GM12878 (cell line): ENCODE results near the gene LAMA4. TPM values are rescaled to one million over a fixed set of nuclear protein-coding genes. Genes with fewer than 3 reads are reported as not detected.

Source experiments
- ATAC-seq: fragments of 200-7000 bp; cut with Tn5 transposase; 3 replicates; pipeline ENCODE4 v1.9.1; 2020; ENCODE audit warnings: mild to moderate bottlenecking, moderate library complexity
- BruUV-seq: library from RNA; stranded (reverse); fragments of 400-500 nt; replicated peaks from 2 replicates; lab custom pipeline; 2021; lab: Mats Ljungman, UMichigan
- CTCF ChIA-PET: fragments of 300-600 bp; sonication (Branson Sonifier 250); formaldehyde crosslinking; extraction: SDS; loops from one replicate; lab custom pipeline; 2021; ENCODE audit warnings: inconsistent platforms; lab: Yijun Ruan, JAX
- POLR2A ChIA-PET: fragments of 350-600 bp; formaldehyde crosslinking; extraction: SDS; loops from one replicate; lab custom pipeline; 2021; ENCODE audit warnings: inconsistent platforms; lab: Charles Lee
- RAD21 ChIA-PET: fragments of 300-600 bp; sonication (Branson Sonifier 250); formaldehyde crosslinking; loops from one replicate; lab custom pipeline; 2023; ENCODE audit warnings: antibody characterized with exemption; ENCODE audit not compliant: unreplicated experiment; lab: Charles Lee
- SMC1A ChIA-PET: fragments of 300-600 bp; sonication (Branson Sonifier 250); formaldehyde crosslinking; loops from one replicate; lab custom pipeline; 2023; ENCODE audit not compliant: unreplicated experiment, uncharacterized antibody; lab: Charles Lee
- DNase-seq: peaks from one replicate; pipeline ENCODE4 v3.0.0-alpha.2; 2011; ENCODE audit warnings: low read depth, low spot score
- FAIRE-seq: peaks from 3 replicates; lab custom pipeline; 2011; peaks lifted over from hg19 to GRCh38; lab: Jason Lieb, UNC
- H2AFZ ChIP-seq: 2 replicates; pipeline ENCODE4 v1.6.0; 2011; ENCODE audit warnings: low read depth, low read length, control low read depth; ENCODE audit not compliant: control insufficient read depth
- H3K27ac ChIP-seq: 2 replicates; pipeline ENCODE4 v1.5.1; 2011; ENCODE audit warnings: control low read depth; ENCODE audit not compliant: control insufficient read depth, insufficient read depth
- H3K27me3 ChIP-seq, 2 experiments: replicated peaks in 1 of 2; 2 replicates each; pipeline versions ENCODE4 v1.6.0 to v1.6.1; 2011; ENCODE audit warnings: low read length in 1 of 2; ENCODE audit not compliant: control insufficient read depth in 2 of 2, insufficient read depth in 2 of 2
- H3K36me3 ChIP-seq, 2 experiments: 2 replicates each; pipeline ENCODE4 v1.5.1; 2011; ENCODE audit warnings: low read length in 1 of 2; ENCODE audit not compliant: control insufficient read depth in 2 of 2, insufficient read depth in 2 of 2
- H3K4me1 ChIP-seq: 2 replicates; pipeline ENCODE4 v1.6.1; 2011; ENCODE audit warnings: mild to moderate bottlenecking, low read length, moderate library complexity, mixed read lengths; ENCODE audit not compliant: control insufficient read depth, insufficient read depth
- H3K4me2 ChIP-seq: 2 replicates; pipeline ENCODE4 v1.6.0; 2011; ENCODE audit warnings: control low read depth; ENCODE audit not compliant: control insufficient read depth, insufficient read depth
- H3K4me3 ChIP-seq: fragments of 200-600 bp; sonication (generic); 2 replicates; pipeline ENCODE4 v1.5.1; 2016
- H3K79me2 ChIP-seq: 2 replicates; pipeline ENCODE4 v1.6.0; 2011; ENCODE audit warnings: low read length; ENCODE audit not compliant: control insufficient read depth, insufficient read depth
- H3K9ac ChIP-seq: 2 replicates; pipeline ENCODE4 v1.8.0; 2011; ENCODE audit warnings: low read length, control low read depth, mixed read lengths; ENCODE audit not compliant: control insufficient read depth, insufficient read depth
- H3K9me3 ChIP-seq: replicated peaks from 3 replicates; pipeline ENCODE4 v1.5.1; 2011; ENCODE audit warnings: mild to moderate bottlenecking, low read length; ENCODE audit not compliant: control insufficient read depth, insufficient read depth
- H4K20me1 ChIP-seq: 2 replicates; pipeline ENCODE4 v1.6.0; 2011; ENCODE audit not compliant: control insufficient read depth, insufficient read depth
- MTA2 ChIP-seq: fragments of 450-650 bp; IDR thresholded peaks from 2 replicates; pipeline ENCODE4 v1.6.1; 2016; ENCODE audit warnings: low read depth, mild to moderate bottlenecking, moderate library complexity
- NR2F1 ChIP-seq: fragments of 450-650 bp; conservative IDR thresholded peaks from 2 replicates; pipeline ENCODE4 v1.6.1; 2017; ENCODE audit warnings: mild to moderate bottlenecking
- PAX8 ChIP-seq: fragments of 450-650 bp; IDR thresholded peaks from 2 replicates; pipeline ENCODE4 v1.6.1; 2017; ENCODE audit warnings: mild to moderate bottlenecking, moderate library complexity
- RBBP5 ChIP-seq: fragments of 200-600 bp; sonication (generic); conservative IDR thresholded peaks from 2 replicates; pipeline ENCODE4 v1.6.1; 2016
- TCF7 ChIP-seq: IDR thresholded peaks from 2 replicates; pipeline ENCODE4 v1.6.1; 2014; ENCODE audit warnings: antibody characterized with exemption, borderline replicate concordance
- ZNF217 ChIP-seq: fragments of 450-650 bp; IDR thresholded peaks from 2 replicates; pipeline ENCODE4 v1.6.1; 2017; ENCODE audit warnings: antibody characterized with exemption, mild to moderate bottlenecking
- ZNF24 ChIP-seq: fragments of 450-650 bp; IDR thresholded peaks from 2 replicates; pipeline ENCODE4 v1.6.1; 2017; ENCODE audit warnings: antibody characterized with exemption, mild to moderate bottlenecking
- ZNF274 ChIP-seq: IDR thresholded peaks from one replicate; pipeline ENCODE4 v1.8.0; 2011; ENCODE audit not compliant: insufficient read length, insufficient read depth
- WGBS: methylation state at CpG from one replicate; pipeline ENCODE4 v1.1.6; 2016; ENCODE audit warnings: low lambda C conversion rate; ENCODE audit not compliant: insufficient replicate concordance, insufficient coverage; ENCODE audit errors: missing lambda C conversion rate; 5-methylcytosine and 5-hydroxymethylcytosine counted together
- in situ Hi-C: fragments of 300-500 bp; cut with MboI; formaldehyde crosslinking; loops from 9 replicates; pipeline ENCODE4 v1.14.3; 2018; ENCODE audit warnings: mixed read lengths
- intact Hi-C: fragments of 100-400 bp; cut with micrococcal nuclease; formaldehyde crosslinking; loops from one replicate; pipeline ENCODE4 v1.14.2; 2022; ENCODE audit not compliant: unreplicated experiment
- polyA plus RNA-seq, 11 experiments: library from polyadenylated mRNA; depleted of rRNA in 4 of 11; unstranded in 6 of 11; stranded (reverse) in 5 of 11; fragments of >200 nt; fragmentation: Nextera tagmentation in 4 of 11; fragmentation: Illumina TruSeq in 1 of 11; extraction: Ambion mirVana in 4 of 11; extraction: Trizol in 1 of 11; gene quantifications; 1 replicate in 1 of 11; 2 replicates in 10 of 11; pipeline versions ENCODE4 v1.2.1 to v1.2.3, GENCODE V29; 2011 to 2016; ENCODE audit warnings: inconsistent platforms in 2 of 11, missing spikeins in 2 of 11, low read depth in 1 of 11
- total RNA-seq, 4 experiments: library from RNA; depleted of rRNA in 3 of 4; stranded (reverse); fragments of >200 nt in 3 of 4; fragmentation: Illumina TruSeq in 1 of 4; extraction: Trizol in 1 of 4; gene quantifications; 2 replicates each; pipeline versions ENCODE4 v1.2.1 to v1.2.3, GENCODE V29; 2013 to 2021
- TF ChIP-seq, protein P1 (sequence below): fragments of 450-650 bp; IDR thresholded peaks from 2 replicates; pipeline ENCODE4 v1.6.1; 2017; ENCODE audit warnings: antibody characterized with exemption, mild to moderate bottlenecking, moderate library complexity
- TF ChIP-seq, protein P2 (sequence below): IDR thresholded peaks from 2 replicates; pipeline ENCODE4 v1.6.1; 2012; ENCODE audit warnings: low read depth, low read length, improper control_type of control experiment
- TF ChIP-seq, protein P3 (sequence below): IDR thresholded peaks from 2 replicates; pipeline ENCODE4 v1.6.1; 2012; ENCODE audit warnings: mild to moderate bottlenecking, low read depth, low read length

The LAMA4 gene
- total and polyA plus RNA-seq, 10 of the 15 experiments (the other 5 are each of a cell fraction or from before 2014, with no cell fraction given): 0.11 to 0.21 (median 0.14) TPM; not detected in 7

DNA sequence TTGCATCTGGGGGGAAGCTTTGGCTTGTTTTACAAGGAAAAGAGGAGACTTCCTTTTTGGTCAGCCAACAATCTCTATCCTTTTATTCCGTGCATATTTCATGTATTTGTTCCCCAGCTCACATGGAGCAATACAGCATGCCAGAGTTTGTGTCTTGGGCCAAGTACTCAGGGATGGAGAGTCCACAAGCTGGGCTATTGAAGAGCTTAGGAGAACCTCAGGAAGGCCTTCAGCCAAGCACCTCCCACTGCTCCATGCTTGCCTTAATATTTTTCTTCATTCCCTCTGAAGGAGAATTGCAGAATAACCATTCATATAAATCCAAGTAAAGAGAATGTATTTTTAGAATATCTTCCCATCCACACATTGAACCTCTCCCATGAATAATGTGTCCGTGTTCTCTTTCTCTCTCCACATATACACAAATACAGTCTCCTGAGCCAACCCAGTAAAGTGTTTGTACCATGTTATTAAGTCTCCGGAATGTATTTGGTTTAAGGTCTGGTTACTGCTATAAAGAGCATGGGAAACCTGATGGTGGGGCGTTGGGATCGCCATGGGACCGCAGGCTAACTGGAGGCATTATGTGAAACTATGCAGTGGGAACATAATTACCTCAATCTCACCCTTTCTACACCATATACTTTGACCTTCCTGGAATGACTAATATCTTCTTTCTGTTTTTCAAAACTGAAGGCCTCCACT is 3.0 kb downstream of the LAMA4 start:
- Histone ChIP-seq H3K9me3 (no peaks in the 10 kb centered on the region), H3K27me3 (peaks cover 9 to 13% of the 10 kb centered on the region in 2 experiments; a peak in 3 of 4 replicates), H3K79me2 (no peaks in the 10 kb centered on the region), H3K4me3 (no peak overlapping the region), H3K27ac (no peak overlapping the region), H3K9ac (no peak overlapping the region), H3K4me2 (no peak overlapping the region), H2AFZ (no peak overlapping the region), H3K4me1 (no peaks in the 10 kb centered on the region), H4K20me1 (no peaks in the 10 kb centered on the region), H3K36me3 (no peaks in the 10 kb centered on the region)
- intact Hi-C loops: no loop called here
- TF ChIP-seq ZNF274 (no peak), MTA2 (no peak), NR2F1 (no peak), PAX8 (no peak), RBBP5 (no peak), TCF7 (no peak), ZNF217 (no peak), ZNF24 (no peak)
- TF ChIP-seq, protein P1, sequence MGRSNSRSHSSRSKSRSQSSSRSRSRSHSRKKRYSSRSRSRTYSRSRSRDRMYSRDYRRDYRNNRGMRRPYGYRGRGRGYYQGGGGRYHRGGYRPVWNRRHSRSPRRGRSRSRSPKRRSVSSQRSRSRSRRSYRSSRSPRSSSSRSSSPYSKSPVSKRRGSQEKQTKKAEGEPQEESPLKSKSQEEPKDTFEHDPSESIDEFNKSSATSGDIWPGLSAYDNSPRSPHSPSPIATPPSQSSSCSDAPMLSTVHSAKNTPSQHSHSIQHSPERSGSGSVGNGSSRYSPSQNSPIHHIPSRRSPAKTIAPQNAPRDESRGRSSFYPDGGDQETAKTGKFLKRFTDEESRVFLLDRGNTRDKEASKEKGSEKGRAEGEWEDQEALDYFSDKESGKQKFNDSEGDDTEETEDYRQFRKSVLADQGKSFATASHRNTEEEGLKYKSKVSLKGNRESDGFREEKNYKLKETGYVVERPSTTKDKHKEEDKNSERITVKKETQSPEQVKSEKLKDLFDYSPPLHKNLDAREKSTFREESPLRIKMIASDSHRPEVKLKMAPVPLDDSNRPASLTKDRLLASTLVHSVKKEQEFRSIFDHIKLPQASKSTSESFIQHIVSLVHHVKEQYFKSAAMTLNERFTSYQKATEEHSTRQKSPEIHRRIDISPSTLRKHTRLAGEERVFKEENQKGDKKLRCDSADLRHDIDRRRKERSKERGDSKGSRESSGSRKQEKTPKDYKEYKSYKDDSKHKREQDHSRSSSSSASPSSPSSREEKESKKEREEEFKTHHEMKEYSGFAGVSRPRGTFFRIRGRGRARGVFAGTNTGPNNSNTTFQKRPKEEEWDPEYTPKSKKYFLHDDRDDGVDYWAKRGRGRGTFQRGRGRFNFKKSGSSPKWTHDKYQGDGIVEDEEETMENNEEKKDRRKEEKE: no peak
- TF ChIP-seq, protein P2, sequence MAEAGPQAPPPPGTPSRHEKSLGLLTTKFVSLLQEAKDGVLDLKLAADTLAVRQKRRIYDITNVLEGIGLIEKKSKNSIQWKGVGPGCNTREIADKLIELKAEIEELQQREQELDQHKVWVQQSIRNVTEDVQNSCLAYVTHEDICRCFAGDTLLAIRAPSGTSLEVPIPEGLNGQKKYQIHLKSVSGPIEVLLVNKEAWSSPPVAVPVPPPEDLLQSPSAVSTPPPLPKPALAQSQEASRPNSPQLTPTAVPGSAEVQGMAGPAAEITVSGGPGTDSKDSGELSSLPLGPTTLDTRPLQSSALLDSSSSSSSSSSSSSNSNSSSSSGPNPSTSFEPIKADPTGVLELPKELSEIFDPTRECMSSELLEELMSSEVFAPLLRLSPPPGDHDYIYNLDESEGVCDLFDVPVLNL: no peak
- TF ChIP-seq, protein P3, sequence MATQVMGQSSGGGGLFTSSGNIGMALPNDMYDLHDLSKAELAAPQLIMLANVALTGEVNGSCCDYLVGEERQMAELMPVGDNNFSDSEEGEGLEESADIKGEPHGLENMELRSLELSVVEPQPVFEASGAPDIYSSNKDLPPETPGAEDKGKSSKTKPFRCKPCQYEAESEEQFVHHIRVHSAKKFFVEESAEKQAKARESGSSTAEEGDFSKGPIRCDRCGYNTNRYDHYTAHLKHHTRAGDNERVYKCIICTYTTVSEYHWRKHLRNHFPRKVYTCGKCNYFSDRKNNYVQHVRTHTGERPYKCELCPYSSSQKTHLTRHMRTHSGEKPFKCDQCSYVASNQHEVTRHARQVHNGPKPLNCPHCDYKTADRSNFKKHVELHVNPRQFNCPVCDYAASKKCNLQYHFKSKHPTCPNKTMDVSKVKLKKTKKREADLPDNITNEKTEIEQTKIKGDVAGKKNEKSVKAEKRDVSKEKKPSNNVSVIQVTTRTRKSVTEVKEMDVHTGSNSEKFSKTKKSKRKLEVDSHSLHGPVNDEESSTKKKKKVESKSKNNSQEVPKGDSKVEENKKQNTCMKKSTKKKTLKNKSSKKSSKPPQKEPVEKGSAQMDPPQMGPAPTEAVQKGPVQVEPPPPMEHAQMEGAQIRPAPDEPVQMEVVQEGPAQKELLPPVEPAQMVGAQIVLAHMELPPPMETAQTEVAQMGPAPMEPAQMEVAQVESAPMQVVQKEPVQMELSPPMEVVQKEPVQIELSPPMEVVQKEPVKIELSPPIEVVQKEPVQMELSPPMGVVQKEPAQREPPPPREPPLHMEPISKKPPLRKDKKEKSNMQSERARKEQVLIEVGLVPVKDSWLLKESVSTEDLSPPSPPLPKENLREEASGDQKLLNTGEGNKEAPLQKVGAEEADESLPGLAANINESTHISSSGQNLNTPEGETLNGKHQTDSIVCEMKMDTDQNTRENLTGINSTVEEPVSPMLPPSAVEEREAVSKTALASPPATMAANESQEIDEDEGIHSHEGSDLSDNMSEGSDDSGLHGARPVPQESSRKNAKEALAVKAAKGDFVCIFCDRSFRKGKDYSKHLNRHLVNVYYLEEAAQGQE: no peak
- 43% methylated on average over 6 of the region's 6 CpGs for WGBS
- ChIA-PET POLR2A (no interaction called here), RAD21 (no interaction called here), CTCF (interaction anchor here (1.4 kb wide), 1 partner anchor 71 kb away, joined by 3 read pairs; no protein-coding TSS in a partner anchor), SMC1A (no interaction called here)
- no TSS peak for BruUV-seq
- in situ Hi-C loops: no loop called here
- FAIRE-seq (no peak), ATAC-seq (no peak), DNase-seq (no peak)
